ENCODE data around the gene BSCL2. TPM values are rescaled to one million over a fixed set of nuclear protein-coding genes. Genes with fewer than 3 reads are reported as not detected.

Gene BSCL2
- total and polyA plus RNA-seq, 2 experiments from 2014 or later: 49.2 to 78.7 TPM

- Histone ChIP-seq H3K27ac (peak overlapping the region; percentile 96), H3K27me3 (no peaks in the 10 kb centered on the region), H3K79me2 (peaks cover 25% of the 10 kb centered on the region), H3K4me1 (ENCODE audit: insufficient read depth) (peaks cover 50% of the 10 kb centered on the region), H2AFZ (peak overlapping the region; percentile 67), H3K9me3 (ENCODE audit: low read depth) (no peaks in the 10 kb centered on the region), H3K4me3 (peak overlapping the region; percentile 34), H3K9me2 (replicated peaks; ENCODE audit: insufficient read depth) (no peaks in the 10 kb centered on the region), H4K20me1 (ENCODE audit: insufficient read depth, poor library complexity, severe bottlenecking) (no peaks in the 10 kb centered on the region), H3K36me3 (replicated peaks; ENCODE audit: insufficient read depth, low read depth) (no peaks in the 10 kb centered on the region), H3K4me2 (peak overlapping the region; percentile 83)
- 68% methylated on average over 5 of the region's 5 CpGs for WGBS (ENCODE audit: low lambda C conversion rate, missing lambda C conversion rate)
- TF ChIP-seq EZH2phosphoT487 (IDR thresholded peaks at IDR 0.05; ENCODE audit: low read depth, severe bottlenecking, unreplicated experiment): no peak
- TF ChIP-seq CTCF (IDR thresholded peaks at IDR 0.05; ENCODE audit: poor library complexity): no peak
- TF ChIP-seq EZH2 (IDR thresholded peaks at IDR 0.05; ENCODE audit: borderline replicate concordance): no peak
- DNase-seq (ENCODE audit: low spot score): no peak
Measured at GRCh38 chr11:62708392-62708791, 1.2 kb upstream of the BSCL2 start.

- no peak for DNase-seq (ENCODE audit: low spot score)
- Histone ChIP-seq H2AFZ (no peak overlapping the region), H3K4me2 (peak overlapping the region; percentile 85), H3K79me2 (peaks cover 25% of the 10 kb centered on the region), H3K9me3 (ENCODE audit: low read depth) (no peaks in the 10 kb centered on the region), H3K4me3 (peak overlapping the region; percentile 12), H3K36me3 (replicated peaks; ENCODE audit: insufficient read depth, low read depth) (no peaks in the 10 kb centered on the region), H3K27ac (peak overlapping the region; percentile 65), H4K20me1 (ENCODE audit: insufficient read depth, poor library complexity, severe bottlenecking) (no peaks in the 10 kb centered on the region), H3K9me2 (replicated peaks; ENCODE audit: insufficient read depth) (no peaks in the 10 kb centered on the region), H3K4me1 (ENCODE audit: insufficient read depth) (peaks cover 37% of the 10 kb centered on the region), H3K27me3 (no peaks in the 10 kb centered on the region)
- WGBS (ENCODE audit: low lambda C conversion rate, missing lambda C conversion rate): 55% methylated on average over 8 of the region's 8 CpGs
- TF ChIP-seq EZH2 (IDR thresholded peaks at IDR 0.05; ENCODE audit: borderline replicate concordance): no peak
- TF ChIP-seq EZH2phosphoT487 (IDR thresholded peaks at IDR 0.05; ENCODE audit: low read depth, severe bottlenecking, unreplicated experiment): no peak
- TF ChIP-seq CTCF (IDR thresholded peaks at IDR 0.05; ENCODE audit: poor library complexity): no peak
Measured at GRCh38 chr11:62706850-62707247, 375 bp downstream of the BSCL2 start.

GRCh38 chr11:62705880-62706849 lies 1.1 kb downstream of the BSCL2 start:
- Histone ChIP-seq H3K4me3 (peak overlapping the region; percentile 35), H3K27me3 (no peaks in the 10 kb centered on the region), H3K4me2 (peak overlapping the region; percentile 85), H3K27ac (peak overlapping the region; percentile 85), H4K20me1 (ENCODE audit: insufficient read depth, poor library complexity, severe bottlenecking) (no peaks in the 10 kb centered on the region), H2AFZ (peak overlapping the region; percentile 66), H3K79me2 (peaks cover 25% of the 10 kb centered on the region), H3K4me1 (ENCODE audit: insufficient read depth) (peaks cover 37% of the 10 kb centered on the region), H3K9me2 (replicated peaks; ENCODE audit: insufficient read depth) (no peaks in the 10 kb centered on the region), H3K9me3 (ENCODE audit: low read depth) (no peaks in the 10 kb centered on the region), H3K36me3 (replicated peaks; ENCODE audit: insufficient read depth, low read depth) (no peaks in the 10 kb centered on the region)
- TF ChIP-seq EZH2 (IDR thresholded peaks at IDR 0.05; ENCODE audit: borderline replicate concordance) (no peak), CTCF (IDR thresholded peaks at IDR 0.05; ENCODE audit: poor library complexity) (no peak), EZH2phosphoT487 (IDR thresholded peaks at IDR 0.05; ENCODE audit: low read depth, severe bottlenecking, unreplicated experiment) (no peak)
- DNase-seq (ENCODE audit: low spot score): peak; percentile 99
- WGBS (ENCODE audit: low lambda C conversion rate, missing lambda C conversion rate): 4% methylated on average over 64 of the region's 73 CpGs
